Fibroblast of peridontal ligament (primary cell): Measurements from ENCODE around the gene CHMP1A.
"Not testable (repeated sequence)": the region's sequence is repeated elsewhere in the genome, so short reads cannot be mapped to it uniquely, and the experiment has no call there.

ENCODE experiments used
- DNase-seq: peaks from one replicate; pipeline ENCODE4 v3.0.0-alpha.2; 2010; ENCODE audit errors: extremely low read depth

The CHMP1A gene

DNA sequence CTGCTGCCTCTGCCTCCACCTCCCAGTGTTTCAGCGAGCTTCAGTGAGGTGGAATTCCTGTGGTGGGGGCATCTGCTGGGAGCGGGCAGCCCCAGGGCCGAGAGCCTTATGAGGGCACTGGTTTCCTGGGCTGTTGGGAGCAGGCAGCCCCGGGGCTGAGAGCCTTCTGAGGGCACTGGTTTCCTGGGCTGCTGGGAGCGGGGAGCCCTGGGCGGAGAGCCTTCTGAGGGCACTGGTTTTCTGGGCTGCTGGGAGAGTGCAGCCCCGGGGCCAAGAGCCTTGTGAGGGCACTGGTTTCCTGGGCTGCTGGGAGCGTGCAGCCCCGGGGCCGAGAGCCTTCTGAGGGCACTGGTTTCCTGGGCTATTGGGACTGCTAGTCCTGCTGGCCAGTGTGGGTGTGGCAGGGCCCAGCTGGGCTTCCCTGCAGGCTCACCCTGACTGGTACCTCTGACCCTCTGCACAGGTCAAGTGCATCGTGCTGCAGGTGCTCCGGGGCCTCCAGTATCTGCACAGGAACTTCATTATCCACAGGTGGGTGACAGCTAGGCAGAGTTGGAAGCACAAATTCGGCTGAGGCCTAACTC is 34.6 kb upstream of the CHMP1A start:
- no peak for DNase-seq

DNA sequence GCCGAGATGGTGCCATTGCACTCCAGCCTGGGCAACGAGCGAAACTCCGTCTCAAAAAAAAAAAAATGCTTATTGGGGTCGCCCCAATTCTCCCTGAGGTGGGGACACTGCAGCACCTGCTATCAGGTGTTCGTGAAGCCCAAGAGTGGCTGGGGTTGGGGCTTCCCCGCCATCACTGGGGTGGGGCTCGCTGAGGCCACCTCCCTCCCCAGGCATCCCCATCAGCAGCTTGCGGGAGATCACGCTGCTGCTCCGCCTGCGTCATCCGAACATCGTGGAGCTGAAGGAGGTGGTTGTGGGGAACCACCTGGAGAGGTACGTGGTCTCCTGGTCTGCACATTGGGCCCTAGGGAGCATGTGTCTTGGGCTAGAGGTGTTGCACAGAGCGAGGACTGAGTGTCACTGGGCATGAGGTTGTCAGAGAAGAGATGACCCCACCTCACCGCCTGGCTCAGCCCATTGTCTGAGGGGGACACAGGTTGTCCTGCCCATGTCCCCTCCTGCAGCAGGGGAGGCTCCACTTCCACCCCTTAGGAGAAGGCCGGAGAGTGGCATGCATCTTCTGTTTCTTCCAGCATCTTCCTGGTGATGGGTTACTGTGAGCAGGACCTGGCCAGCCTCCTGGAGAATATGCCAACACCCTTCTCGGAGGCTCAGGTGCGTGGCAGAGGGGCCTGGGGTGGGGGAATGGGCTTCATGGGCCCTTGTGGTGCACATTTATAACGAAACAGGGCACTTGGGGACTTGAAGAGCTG is 33.9 kb upstream of the CHMP1A start:
- DNase-seq = no peak

DNA sequence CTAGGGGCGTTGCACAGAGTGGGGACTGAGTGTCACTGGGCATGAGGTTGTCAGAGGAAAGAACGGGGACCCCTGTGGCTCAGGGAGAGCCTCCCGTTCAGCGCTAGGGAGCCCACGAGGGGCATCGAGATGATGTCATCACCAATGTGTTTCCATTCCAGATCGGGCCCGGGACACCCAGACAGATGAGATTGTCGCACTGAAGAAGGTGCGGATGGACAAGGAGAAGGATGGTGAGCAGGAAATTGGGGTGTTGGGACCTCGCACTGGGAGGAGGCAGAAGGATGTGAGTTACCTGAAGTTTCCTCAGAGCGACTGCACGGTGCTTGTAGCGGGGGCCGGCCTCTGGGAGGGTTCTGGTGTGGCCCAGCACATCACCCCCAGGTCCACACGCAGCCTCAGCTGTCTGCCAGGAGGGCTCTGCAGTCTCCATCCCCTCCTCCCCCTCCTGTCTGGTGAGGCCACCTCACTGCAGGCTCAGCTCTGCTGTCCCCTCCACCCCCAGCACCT is 32.9 kb upstream of the CHMP1A start:
- DNase-seq = no peak

DNA sequence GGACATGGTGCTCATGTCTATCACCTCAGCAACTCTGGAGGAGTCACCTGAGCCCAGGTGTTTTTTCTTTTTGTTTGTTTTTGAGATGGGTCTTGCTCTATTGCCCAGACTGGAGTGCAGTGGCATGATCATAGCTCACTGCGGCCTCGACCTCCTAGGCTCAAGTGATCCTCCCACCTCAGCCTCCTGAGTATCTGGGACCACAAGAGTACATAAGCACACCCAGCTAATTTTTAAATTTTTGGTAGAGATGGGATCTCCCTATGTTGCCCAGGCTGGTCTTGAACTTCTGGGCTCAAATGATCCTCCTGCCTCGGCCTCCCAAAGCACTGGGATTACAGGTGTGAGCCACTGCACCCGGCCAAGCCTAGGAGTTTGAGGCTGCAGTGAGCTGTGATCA is 32.1 kb upstream of the CHMP1A start:
- DNase-seq = not testable (repeated sequence)

DNA sequence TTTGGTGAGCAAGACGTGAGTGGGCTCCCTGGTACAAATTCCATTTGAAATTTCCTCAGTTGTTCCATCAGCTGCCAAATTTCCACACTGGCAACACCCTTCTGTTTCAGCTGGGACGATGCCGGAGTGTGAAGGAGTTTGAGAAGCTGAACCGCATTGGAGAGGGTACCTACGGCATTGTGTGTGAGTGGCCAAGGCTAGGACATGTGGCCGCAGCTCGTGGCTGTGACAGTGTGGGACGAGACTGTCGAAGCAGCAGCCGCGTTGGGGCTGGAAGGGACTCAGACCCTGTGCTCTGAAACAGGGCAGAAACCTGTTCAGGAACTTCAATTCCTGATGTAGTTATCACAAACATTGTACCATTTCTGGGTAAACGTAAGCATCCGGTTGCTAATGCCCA is 31.6 kb upstream of the CHMP1A start:
- no peak for DNase-seq

DNA sequence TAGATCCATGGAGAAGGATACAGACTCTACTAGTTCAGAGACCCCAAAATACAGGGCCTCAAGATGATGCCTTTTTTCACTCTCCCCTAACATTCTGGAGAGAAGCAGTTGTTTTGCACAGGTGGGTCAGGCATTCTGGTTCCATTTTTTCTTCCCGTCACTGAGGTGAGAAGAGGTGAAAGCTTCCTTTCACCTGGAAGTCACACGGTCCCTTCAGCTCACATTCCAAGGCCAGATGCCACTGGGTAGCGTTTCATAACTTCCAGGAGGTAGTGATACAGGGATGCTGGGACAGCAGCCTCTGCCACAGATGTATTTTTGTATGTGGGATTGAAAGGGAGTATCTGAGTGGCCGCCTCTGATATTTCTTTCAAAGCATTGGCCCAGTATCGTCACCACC is 30.9 kb upstream of the CHMP1A start:
- DNase-seq = no peak

GRCh38 chr16:89687092-89687940 is 29.8 kb upstream of the CHMP1A start:
- DNase-seq = peak; percentile 26

DNA sequence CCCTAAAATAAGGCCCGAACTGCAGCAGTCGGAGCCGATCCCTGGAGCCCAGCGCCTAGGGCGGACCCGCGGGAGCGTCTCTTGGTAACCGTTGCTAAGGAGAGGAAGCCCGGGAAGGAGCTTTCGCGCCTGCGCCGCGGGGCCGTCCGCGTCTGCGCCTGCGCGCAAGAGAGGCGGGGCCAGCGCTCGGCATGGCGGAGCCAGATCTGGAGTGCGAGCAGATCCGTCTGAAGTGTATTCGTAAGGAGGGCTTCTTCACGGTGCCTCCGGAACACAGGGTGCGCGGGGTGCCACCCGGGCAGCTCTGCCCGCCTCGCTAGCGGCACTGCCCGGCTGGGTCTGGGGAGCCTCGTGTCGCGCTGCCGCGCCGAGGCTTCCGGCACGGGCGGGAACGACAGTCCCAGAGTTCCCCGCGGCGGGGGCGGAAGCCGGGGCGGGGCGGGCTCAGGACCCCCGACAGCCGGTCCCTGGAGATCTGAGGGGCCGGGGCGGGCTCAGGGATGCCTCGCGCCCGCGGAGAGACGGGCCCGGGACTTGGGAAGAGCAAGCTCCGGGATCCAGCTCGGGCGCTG is 29.1 kb upstream of the CHMP1A start, which contains the start of gene CDK10:
TSS of gene CDK10 (plus strand) at position 170 of the 572 bp plus-strand sequence. CDS start at position 192, 22 bp downstream.
- peak; percentile 84 for DNase-seq

DNA sequence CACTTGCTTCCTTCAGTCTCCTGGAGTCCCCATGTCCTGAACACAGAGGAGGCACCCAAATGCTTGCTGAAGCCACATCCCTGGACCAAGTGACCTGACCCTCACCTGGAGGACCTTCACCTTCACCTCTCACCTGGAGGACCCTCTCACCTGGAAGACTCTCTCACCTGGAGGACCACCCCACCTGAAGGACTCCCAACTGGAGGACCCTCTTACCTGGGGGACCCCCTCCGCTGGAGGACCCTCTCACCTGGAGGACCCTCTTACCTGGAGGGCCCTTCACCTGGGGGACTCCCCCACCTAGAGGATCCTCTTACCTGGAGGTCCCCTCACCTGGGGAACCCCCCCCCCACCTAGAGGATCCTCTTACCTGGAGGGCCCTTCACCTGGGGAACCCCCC is 28.4 kb upstream of the CHMP1A start:
- no peak for DNase-seq

- no peak for DNase-seq
Observed at GRCh38 chr16:89678258-89678657, 20.8 kb upstream of the CHMP1A start.

- DNase-seq = no peak
Observed at GRCh38 chr16:89672177-89672941, 14.9 kb upstream of the CHMP1A start.

DNA sequence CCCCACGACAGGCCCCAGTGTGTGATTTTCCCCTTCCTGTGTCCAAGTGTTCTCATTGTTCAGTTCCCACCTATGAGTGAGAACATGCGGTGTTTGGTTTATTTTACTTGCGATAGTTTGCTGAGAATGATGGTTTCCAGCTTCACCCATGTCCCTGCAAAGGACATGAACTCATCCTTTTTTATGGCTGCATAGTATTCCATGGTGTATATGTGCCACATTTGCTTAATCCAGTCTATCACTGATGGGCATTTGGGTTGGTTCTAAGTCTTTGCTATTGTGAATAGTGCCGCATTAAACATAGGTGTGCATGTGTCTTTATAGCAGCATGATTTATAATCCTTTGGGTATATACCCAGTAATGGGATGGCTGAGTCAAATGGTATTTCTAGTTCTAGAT is 14.1 kb upstream of the CHMP1A start:
- DNase-seq = not testable (repeated sequence)

DNA sequence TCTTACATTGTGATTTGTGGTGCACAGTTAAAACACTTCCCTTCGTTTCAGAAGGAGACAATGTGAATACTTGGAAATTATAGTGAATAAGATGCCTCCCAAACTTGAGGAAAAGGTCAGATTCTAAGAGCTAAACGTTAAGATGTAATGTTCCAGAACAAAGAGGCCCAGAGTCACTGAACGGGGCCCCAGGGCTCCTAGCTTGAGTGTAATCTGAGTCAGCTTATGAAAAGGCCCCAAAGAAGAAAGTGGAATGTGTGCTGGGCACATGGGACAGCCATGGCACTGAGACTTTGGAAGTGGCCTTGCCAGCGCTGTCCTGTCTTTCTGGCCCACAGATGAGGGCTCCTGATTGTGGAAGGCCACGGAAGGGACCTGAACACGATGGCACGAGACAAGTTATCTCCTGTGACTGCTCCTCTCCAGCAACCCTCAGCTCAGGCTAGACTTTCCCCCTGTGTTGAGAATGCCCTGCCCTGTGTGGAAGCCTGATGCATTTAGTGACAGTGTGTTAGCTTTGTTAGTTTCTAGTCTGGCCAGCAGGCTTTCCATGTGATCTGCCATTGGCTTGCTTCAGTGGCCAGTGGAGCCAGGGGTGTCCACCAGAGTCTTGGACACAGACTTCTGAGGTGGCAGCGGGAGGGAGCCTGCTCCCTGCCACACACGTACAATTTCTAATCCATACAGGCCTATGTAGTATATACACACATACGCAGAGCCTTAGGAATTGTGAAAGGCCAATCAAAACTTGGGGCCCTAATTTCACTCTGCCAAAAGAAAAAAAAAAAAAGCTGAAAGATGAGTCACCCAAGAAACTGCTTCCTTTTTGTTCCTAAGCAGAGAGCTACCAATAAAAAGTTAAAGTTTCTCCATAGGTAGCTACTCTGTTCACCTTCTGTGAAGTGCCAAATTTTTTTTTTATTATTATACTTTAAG is 13.3 kb upstream of the CHMP1A start:
- DNase-seq = peak; percentile 58

- no peak for DNase-seq
Observed at GRCh38 chr16:89669755-89670154, 12.2 kb upstream of the CHMP1A start.

- no peak for DNase-seq
Observed at GRCh38 chr16:89668790-89669158, 11.3 kb upstream of the CHMP1A start.

DNA sequence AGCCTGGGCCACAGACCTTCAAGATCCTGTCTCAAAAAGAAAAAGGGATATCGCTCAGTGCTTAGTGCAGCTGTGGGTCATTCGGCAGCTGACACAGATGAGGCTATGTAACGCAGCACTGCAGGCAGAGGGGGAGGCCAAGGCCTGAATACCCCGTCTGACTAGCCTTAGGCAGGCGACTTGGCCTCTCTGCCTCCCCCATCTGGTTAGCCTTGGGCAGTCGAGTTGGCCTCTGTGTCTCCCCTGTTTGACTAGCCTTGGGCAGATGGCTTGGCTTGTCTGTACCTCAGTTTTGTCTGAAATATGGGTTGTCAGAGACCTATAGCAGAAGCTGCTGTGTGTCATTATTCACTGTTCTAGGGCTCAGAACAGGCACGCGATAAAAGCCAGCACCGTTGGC is 10.1 kb upstream of the CHMP1A start:
- no peak for DNase-seq

DNA sequence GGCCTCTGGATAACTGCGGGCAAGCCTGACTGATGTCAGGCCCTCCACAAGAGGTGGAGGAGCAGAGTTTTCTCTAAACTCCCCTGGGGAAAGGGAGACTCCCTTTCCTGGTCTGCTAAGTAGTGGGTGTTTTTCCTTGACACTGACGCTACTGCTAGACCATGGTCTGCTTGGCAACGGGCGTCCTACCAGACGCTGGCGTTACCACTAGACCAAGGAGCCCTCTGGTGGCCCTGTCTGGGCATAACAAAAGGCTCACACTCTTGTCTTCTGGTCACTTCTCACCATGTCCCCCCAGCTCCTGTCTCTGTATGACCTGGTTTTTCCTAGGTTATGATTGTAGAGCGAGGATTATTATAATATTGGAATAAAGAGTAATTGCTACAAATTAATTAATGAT is 9.5 kb upstream of the CHMP1A start:
- DNase-seq = peak; percentile 18

- not testable (repeated sequence) for DNase-seq
Observed at GRCh38 chr16:89664238-89664637, 6.7 kb upstream of the CHMP1A start.

GRCh38 chr16:89661215-89661614 is 3.7 kb upstream of the CHMP1A start:
- DNase-seq = no peak

- no peak for DNase-seq
Observed at GRCh38 chr16:89660146-89660545, 2.6 kb upstream of the CHMP1A start.
